Activated CD4-positive, alpha-beta memory T cell treated with anti-CD3 and anti-CD28 coated beads, Interleukin-2, amount 10 ng/mL, durations not matched to agents 7 days and 5 days (primary cell): ENCODE measurements around the gene KCNMA1. TPM values are rescaled to one million over a fixed set of nuclear protein-coding genes. Genes with fewer than 3 reads are reported as not detected.

Experiments
- CTCF ChIA-PET: fragments of 350-600 bp; sonication (Branson Sonifier 250); formaldehyde crosslinking; loops from one replicate; lab custom pipeline; 2021; ENCODE audit warnings: antibody characterized with exemption, inconsistent platforms; lab: Charles Lee
- POLR2A ChIA-PET: fragments of 350-600 bp; sonication (Branson Sonifier 250); formaldehyde crosslinking; loops from one replicate; lab custom pipeline; 2021; ENCODE audit warnings: antibody characterized with exemption; lab: Charles Lee
- DNase-seq: peaks from one replicate; pipeline ENCODE4 v3.0.0-alpha.2; 2020
- H3K27ac Mint-ChIP-seq: one replicate; pipeline ENCODE4 v1.8.0; 2021; ENCODE audit warnings: mild to moderate bottlenecking, mixed read lengths
- H3K27me3 Mint-ChIP-seq: one replicate; pipeline ENCODE4 v1.8.0; 2021; ENCODE audit warnings: mixed read lengths
- H3K36me3 Mint-ChIP-seq: one replicate; pipeline ENCODE4 v1.8.0; 2021; ENCODE audit warnings: low read depth, mixed read lengths
- H3K4me1 Mint-ChIP-seq: one replicate; pipeline ENCODE4 v1.8.0; 2021; ENCODE audit warnings: mixed read lengths
- H3K4me3 Mint-ChIP-seq: one replicate; pipeline ENCODE4 v1.8.0; 2021; ENCODE audit warnings: mild to moderate bottlenecking, mixed read lengths
- H3K9me3 Mint-ChIP-seq: one replicate; pipeline ENCODE4 v1.8.0; 2021; ENCODE audit warnings: mixed read lengths
- total RNA-seq, 2 experiments: library from RNA; stranded (reverse); gene quantifications; one replicate each; pipeline ENCODE4 v1.2.3, GENCODE V29; 2021

Gene KCNMA1
- total RNA-seq, 2 experiments from 2014 or later = 0.25 to 0.38 TPM

- Mint-ChIP-seq H3K4me3 (no peak overlapping the region), H3K4me1 (no peaks in the 10 kb centered on the region), H3K27me3 (peaks cover 7% of the 10 kb centered on the region), H3K36me3 (no peaks in the 10 kb centered on the region), H3K9me3 (no peaks in the 10 kb centered on the region), H3K27ac (no peak overlapping the region)
- POLR2A ChIA-PET = no interaction called here
- CTCF ChIA-PET = no interaction called here
- DNase-seq = no peak
Measured at GRCh38 chr10:77380191-77380590, 257.4 kb downstream of the KCNMA1 start.

- Mint-ChIP-seq H3K9me3 (no peaks in the 10 kb centered on the region), H3K27ac (no peak overlapping the region), H3K4me1 (no peaks in the 10 kb centered on the region), H3K36me3 (no peaks in the 10 kb centered on the region), H3K4me3 (no peak overlapping the region), H3K27me3 (peaks cover 7% of the 10 kb centered on the region)
- ChIA-PET POLR2A (no interaction called here), CTCF (no interaction called here)
- no peak for DNase-seq
Measured at GRCh38 chr10:77378366-77379349, 258.9 kb downstream of the KCNMA1 start.

GRCh38 chr10:77377678-77378352, 259.8 kb downstream of the KCNMA1 start:
- POLR2A ChIA-PET = no interaction called here

GRCh38 chr10:77377034-77377433, 260.6 kb downstream of the KCNMA1 start:
- POLR2A ChIA-PET = no interaction called here
- Mint-ChIP-seq H3K36me3 (no peaks in the 10 kb centered on the region), H3K27ac (no peak overlapping the region)

More at GRCh38 chr10:77377678-77378352, 259.8 kb downstream of the KCNMA1 start:
- no peak for DNase-seq
- Mint-ChIP-seq H3K4me3 (no peak overlapping the region), H3K27me3 (peaks cover 7% of the 10 kb centered on the region), H3K9me3 (no peaks in the 10 kb centered on the region), H3K4me1 (no peaks in the 10 kb centered on the region), H3K27ac (no peak overlapping the region), H3K36me3 (no peaks in the 10 kb centered on the region)
- CTCF ChIA-PET = no interaction called here

GRCh38 chr10:77374189-77374656, 263.4 kb downstream of the KCNMA1 start:
- no peak overlapping the region for H3K27ac Mint-ChIP-seq
- CTCF ChIA-PET = no interaction called here
- H3K27me3 Mint-ChIP-seq = peaks cover 3% of the 10 kb centered on the region
- POLR2A ChIA-PET = no interaction called here
- DNase-seq = no peak
- H3K36me3 Mint-ChIP-seq = no peaks in the 10 kb centered on the region
- H3K9me3 Mint-ChIP-seq = no peaks in the 10 kb centered on the region
- H3K4me1 Mint-ChIP-seq = no peaks in the 10 kb centered on the region
- no peak overlapping the region for H3K4me3 Mint-ChIP-seq

More at GRCh38 chr10:77377034-77377433, 260.6 kb downstream of the KCNMA1 start:
- Mint-ChIP-seq H3K4me3 (no peak overlapping the region), H3K27me3 (peaks cover 7% of the 10 kb centered on the region), H3K9me3 (no peaks in the 10 kb centered on the region), H3K4me1 (no peaks in the 10 kb centered on the region)
- no peak for DNase-seq
- CTCF ChIA-PET = no interaction called here

GRCh38 chr10:77371848-77372799, 265.5 kb downstream of the KCNMA1 start:
- no peak for DNase-seq
- Mint-ChIP-seq H3K4me3 (no peak overlapping the region), H3K9me3 (no peaks in the 10 kb centered on the region), H3K27me3 (no peaks in the 10 kb centered on the region), H3K4me1 (no peaks in the 10 kb centered on the region), H3K36me3 (no peaks in the 10 kb centered on the region), H3K27ac (no peak overlapping the region)
- CTCF ChIA-PET = no interaction called here
- POLR2A ChIA-PET = no interaction called here

- no peak for DNase-seq
- ChIA-PET CTCF (no interaction called here), POLR2A (no interaction called here)
- Mint-ChIP-seq H3K36me3 (no peaks in the 10 kb centered on the region), H3K9me3 (no peaks in the 10 kb centered on the region), H3K4me3 (no peak overlapping the region), H3K27me3 (no peaks in the 10 kb centered on the region), H3K4me1 (no peaks in the 10 kb centered on the region), H3K27ac (no peak overlapping the region)
Measured at GRCh38 chr10:77371421-77371820, 266.2 kb downstream of the KCNMA1 start.

GRCh38 chr10:77368006-77368405, 269.6 kb downstream of the KCNMA1 start:
- POLR2A ChIA-PET = no interaction called here
- H3K9me3 Mint-ChIP-seq = no peaks in the 10 kb centered on the region
- CTCF ChIA-PET = no interaction called here
- no peaks in the 10 kb centered on the region for H3K27me3 Mint-ChIP-seq
- no peak overlapping the region for H3K27ac Mint-ChIP-seq
- no peak overlapping the region for H3K4me3 Mint-ChIP-seq
- H3K4me1 Mint-ChIP-seq = no peaks in the 10 kb centered on the region
- DNase-seq = no peak
- no peaks in the 10 kb centered on the region for H3K36me3 Mint-ChIP-seq

- CTCF ChIA-PET = no interaction called here
- Mint-ChIP-seq H3K4me1 (no peaks in the 10 kb centered on the region), H3K9me3 (no peaks in the 10 kb centered on the region), H3K36me3 (no peaks in the 10 kb centered on the region), H3K27ac (no peak overlapping the region), H3K27me3 (no peaks in the 10 kb centered on the region), H3K4me3 (no peak overlapping the region)
- no peak for DNase-seq
- POLR2A ChIA-PET = no interaction called here
Measured at GRCh38 chr10:77363210-77363609, 274.4 kb downstream of the KCNMA1 start.

- DNase-seq = no peak
- Mint-ChIP-seq H3K27me3 (no peaks in the 10 kb centered on the region), H3K27ac (no peak overlapping the region), H3K9me3 (no peaks in the 10 kb centered on the region), H3K36me3 (no peaks in the 10 kb centered on the region), H3K4me3 (no peak overlapping the region), H3K4me1 (no peaks in the 10 kb centered on the region)
- POLR2A ChIA-PET = no interaction called here
- CTCF ChIA-PET = no interaction called here
Measured at GRCh38 chr10:77361831-77362230, 275.8 kb downstream of the KCNMA1 start.

- H3K4me3 Mint-ChIP-seq = no peak overlapping the region
- H3K36me3 Mint-ChIP-seq = no peaks in the 10 kb centered on the region
- H3K9me3 Mint-ChIP-seq = no peaks in the 10 kb centered on the region
- ChIA-PET CTCF (no interaction called here), POLR2A (no interaction called here)
- no peak overlapping the region for H3K27ac Mint-ChIP-seq
- H3K27me3 Mint-ChIP-seq = no peaks in the 10 kb centered on the region
- no peak for DNase-seq
- H3K4me1 Mint-ChIP-seq = no peaks in the 10 kb centered on the region
Measured at GRCh38 chr10:77361426-77361825, 276.2 kb downstream of the KCNMA1 start.

- Mint-ChIP-seq H3K36me3 (no peaks in the 10 kb centered on the region), H3K4me1 (no peaks in the 10 kb centered on the region), H3K27me3 (no peaks in the 10 kb centered on the region), H3K9me3 (peaks cover 2% of the 10 kb centered on the region), H3K27ac (no peak overlapping the region), H3K4me3 (no peak overlapping the region)
- POLR2A ChIA-PET = no interaction called here
- CTCF ChIA-PET = no interaction called here
- DNase-seq = no peak
Measured at GRCh38 chr10:77360835-77361234, 276.8 kb downstream of the KCNMA1 start.
